ENCODE data around the gene ZIC5. TPM values are rescaled to one million over a fixed set of nuclear protein-coding genes. Genes with fewer than 3 reads are reported as not detected.

ZIC5 gene
- total RNA-seq, 1 donor from 2014 or later = 15.1 TPM

DNA sequence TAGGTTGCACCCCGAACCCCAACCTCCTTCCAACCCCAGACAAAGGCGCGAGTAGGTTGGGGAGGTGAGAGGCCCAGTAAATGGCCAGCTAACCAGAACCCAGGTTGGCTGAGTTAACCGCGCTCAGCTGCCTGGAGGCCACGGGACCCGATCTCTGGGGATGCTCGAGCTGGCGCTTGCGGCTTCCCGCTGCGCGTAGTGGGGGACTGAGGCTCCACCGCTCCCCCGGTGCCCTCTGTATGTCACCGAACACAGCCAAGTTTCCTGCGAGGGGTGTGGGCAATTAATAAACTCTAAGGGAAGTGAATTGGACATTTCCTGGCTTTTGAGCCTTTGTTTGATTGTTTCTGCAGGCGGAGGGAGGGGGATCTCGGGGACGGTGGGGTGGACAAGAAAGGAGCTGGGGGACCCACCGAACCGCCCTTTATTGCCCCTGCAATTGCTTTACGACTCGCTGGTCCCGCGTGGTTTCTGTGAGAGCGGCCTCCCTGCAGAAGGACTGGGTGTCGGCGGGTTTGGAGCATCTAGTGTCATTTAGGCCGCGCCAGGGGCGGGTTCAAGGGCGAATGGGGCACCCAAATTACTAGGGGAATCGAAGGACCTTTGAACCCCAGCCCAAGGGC lies 3.5 kb upstream of the ZIC5 start:
- Mint-ChIP-seq H3K27ac (no peak overlapping the region), H3K36me3 (peaks cover 8% of the 10 kb centered on the region), H3K4me1 (ENCODE audit: unreplicated experiment) (no peaks in the 10 kb centered on the region), H3K9me3 (peaks cover 5% of the 10 kb centered on the region), H3K27me3 (peaks cover 87% of the 10 kb centered on the region), H3K4me3 (no peak overlapping the region)
- no peak for DNase-seq (ENCODE audit: extremely low spot score, unreplicated experiment)
- TF ChIP-seq, protein P1, sequence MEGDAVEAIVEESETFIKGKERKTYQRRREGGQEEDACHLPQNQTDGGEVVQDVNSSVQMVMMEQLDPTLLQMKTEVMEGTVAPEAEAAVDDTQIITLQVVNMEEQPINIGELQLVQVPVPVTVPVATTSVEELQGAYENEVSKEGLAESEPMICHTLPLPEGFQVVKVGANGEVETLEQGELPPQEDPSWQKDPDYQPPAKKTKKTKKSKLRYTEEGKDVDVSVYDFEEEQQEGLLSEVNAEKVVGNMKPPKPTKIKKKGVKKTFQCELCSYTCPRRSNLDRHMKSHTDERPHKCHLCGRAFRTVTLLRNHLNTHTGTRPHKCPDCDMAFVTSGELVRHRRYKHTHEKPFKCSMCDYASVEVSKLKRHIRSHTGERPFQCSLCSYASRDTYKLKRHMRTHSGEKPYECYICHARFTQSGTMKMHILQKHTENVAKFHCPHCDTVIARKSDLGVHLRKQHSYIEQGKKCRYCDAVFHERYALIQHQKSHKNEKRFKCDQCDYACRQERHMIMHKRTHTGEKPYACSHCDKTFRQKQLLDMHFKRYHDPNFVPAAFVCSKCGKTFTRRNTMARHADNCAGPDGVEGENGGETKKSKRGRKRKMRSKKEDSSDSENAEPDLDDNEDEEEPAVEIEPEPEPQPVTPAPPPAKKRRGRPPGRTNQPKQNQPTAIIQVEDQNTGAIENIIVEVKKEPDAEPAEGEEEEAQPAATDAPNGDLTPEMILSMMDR (conservative IDR thresholded peaks at IDR 0.05) = no peak

DNA sequence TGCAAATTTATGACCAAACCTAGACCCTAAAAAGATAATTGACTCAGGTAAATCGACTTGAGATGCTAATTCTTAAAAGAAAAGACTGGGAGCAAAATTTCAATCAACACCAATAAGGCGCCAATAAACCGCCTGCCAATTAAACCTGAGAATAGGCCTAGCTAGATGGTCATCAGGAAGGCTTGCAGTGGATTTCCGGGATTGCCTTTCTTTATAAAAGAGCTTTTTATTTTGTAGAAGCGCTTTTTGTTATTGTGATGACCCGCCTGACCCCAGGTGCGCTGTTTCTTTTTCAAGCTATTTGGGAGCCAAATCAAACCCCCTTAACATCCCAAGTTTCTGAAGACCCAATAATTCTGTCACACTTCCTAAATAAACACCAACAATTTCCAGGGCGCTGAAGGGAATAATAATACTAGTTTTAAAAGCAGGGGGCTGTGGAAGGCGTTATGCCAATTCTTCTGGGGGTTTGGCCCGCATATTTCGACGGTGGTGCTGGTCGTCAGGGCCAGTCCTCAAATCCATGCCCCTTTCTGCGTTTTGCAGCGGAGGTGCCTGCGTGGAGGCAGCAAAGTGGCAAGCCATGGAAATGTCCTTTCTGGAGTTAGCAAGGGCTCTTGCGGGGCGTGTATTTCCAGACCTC lies 2.9 kb upstream of the ZIC5 start:
- Mint-ChIP-seq H3K27me3 (peaks cover 88% of the 10 kb centered on the region), H3K4me1 (ENCODE audit: unreplicated experiment) (no peaks in the 10 kb centered on the region)

DNA sequence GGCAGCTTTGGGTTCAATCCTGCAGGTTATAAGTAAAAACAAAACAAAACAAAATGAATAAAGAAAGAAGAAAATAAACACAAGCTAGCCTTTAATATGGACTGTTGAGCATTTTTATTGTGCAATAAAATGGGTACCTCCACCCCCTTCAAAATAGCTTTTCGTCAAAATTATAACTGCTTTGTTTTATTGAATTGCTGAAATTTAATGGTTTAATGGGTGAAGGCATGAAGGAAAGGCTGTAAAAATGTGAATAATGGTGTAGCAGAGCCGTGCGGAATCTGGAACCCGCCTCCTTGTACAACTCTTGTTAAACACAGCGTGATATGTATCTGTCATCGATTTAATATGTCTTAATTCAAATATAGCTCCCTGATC lies 2.2 kb upstream of the ZIC5 start:
- peaks cover 88% of the 10 kb centered on the region for H3K27me3 Mint-ChIP-seq
- peaks cover 5% of the 10 kb centered on the region for H3K9me3 Mint-ChIP-seq
- peaks cover 14% of the 10 kb centered on the region for H3K36me3 Mint-ChIP-seq
- TF ChIP-seq, protein P1 (conservative IDR thresholded peaks at IDR 0.05) = no peak
- no peak for DNase-seq (ENCODE audit: extremely low spot score, unreplicated experiment)
- H3K4me1 Mint-ChIP-seq (ENCODE audit: unreplicated experiment) = peaks cover 4% of the 10 kb centered on the region
- peak overlapping the region; percentile 7 for H3K27ac Mint-ChIP-seq
- H3K4me3 Mint-ChIP-seq = peak overlapping the region; percentile 15

More for the DNA sequence above, 2.9 kb upstream of the ZIC5 start:
- TF ChIP-seq, protein P1 (conservative IDR thresholded peaks at IDR 0.05) = no peak
- Mint-ChIP-seq H3K27ac (no peak overlapping the region), H3K9me3 (peaks cover 5% of the 10 kb centered on the region), H3K4me3 (peak overlapping the region; percentile 15), H3K36me3 (peaks cover 8% of the 10 kb centered on the region)
- no peak for DNase-seq (ENCODE audit: extremely low spot score, unreplicated experiment)

DNA sequence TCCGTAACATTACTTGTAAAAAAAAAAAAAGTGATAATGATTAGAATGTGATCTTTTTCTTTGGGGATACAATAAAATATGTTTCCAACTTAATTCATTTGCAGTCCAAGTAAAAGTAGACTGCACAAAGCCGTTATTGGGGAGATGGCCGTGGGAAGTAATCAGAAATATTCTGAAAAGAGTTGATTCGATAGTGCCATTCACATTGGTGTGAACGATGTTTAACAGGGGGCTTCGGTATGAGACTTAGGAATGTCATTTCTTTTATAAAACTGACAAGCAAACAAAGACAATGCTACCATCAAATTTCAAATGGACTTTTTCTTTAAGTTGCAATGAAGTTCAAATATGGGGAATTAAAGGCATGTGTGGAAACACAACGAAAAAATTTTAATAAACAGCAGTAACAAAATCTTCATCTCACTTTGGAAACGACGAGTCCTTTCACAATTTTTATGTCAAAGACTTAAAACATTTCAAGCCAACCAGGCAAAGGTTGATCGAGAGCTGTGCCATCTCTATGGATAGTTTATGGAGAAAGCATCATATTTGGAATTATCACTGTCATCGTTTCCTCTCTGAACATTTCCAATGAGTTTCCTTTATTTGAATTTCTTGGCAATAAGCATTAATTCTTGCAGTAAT lies 1.7 kb upstream of the ZIC5 start:
- H3K36me3 Mint-ChIP-seq = peaks cover 14% of the 10 kb centered on the region
- H3K9me3 Mint-ChIP-seq = peaks cover 5% of the 10 kb centered on the region
- TF ChIP-seq, protein P1 (conservative IDR thresholded peaks at IDR 0.05) = no peak
- H3K4me3 Mint-ChIP-seq = peak overlapping the region; percentile 15
- peaks cover 83% of the 10 kb centered on the region for H3K27me3 Mint-ChIP-seq
- peaks cover 4% of the 10 kb centered on the region for H3K4me1 Mint-ChIP-seq (ENCODE audit: unreplicated experiment)
- DNase-seq (ENCODE audit: extremely low spot score, unreplicated experiment) = no peak
- H3K27ac Mint-ChIP-seq = peak overlapping the region; percentile 7

DNA sequence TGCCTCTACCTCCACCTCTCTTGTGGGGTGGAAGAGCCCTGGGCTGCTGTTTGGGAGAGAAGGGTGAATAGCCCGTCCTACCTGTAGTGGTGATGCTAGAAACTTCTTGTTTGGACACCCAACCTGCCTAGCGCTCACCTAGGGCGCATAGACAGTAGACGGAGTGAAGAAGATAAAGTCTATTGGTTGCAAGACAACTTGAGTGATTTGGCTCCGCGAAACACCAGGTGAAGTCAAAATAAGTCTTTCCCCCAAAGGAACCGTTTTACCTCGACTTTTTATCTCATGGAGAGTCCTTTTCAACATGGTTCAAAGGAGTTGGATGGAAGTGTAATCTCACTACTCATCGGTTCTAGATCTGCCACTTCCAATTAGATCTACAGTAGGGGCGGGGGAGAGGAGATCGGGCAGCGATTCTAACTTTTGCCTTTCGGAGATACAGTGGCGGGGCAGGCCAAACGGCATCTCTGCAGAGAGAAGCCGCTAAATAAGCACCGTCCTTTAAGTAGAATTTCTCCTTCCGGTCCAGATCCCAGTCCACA lies 694 bp upstream of the ZIC5 start:
- TF ChIP-seq, protein P1 (conservative IDR thresholded peaks at IDR 0.05) = no peak
- peak overlapping the region; percentile 87 for H3K4me3 Mint-ChIP-seq

More for the DNA sequence above, 694 bp upstream of the ZIC5 start:
- Mint-ChIP-seq H3K36me3 (peaks cover 20% of the 10 kb centered on the region), H3K27me3 (peaks cover 80% of the 10 kb centered on the region), H3K4me1 (ENCODE audit: unreplicated experiment) (peaks cover 4% of the 10 kb centered on the region), H3K27ac (peak overlapping the region; percentile 60), H3K9me3 (peaks cover 5% of the 10 kb centered on the region)
- no peak for DNase-seq (ENCODE audit: extremely low spot score, unreplicated experiment)
